Stimulated activated CD4-positive, alpha-beta T cell treated with anti-CD3 and anti-CD28 coated beads, Interleukin-2, amount 100 ng/mL, for 4 hours (primary cell): ENCODE data around the gene CACNA2D3.
"Not testable (repeated sequence)": the region's sequence is repeated elsewhere in the genome, so short reads cannot be mapped to it uniquely, and the experiment has no call there.

Source experiments
- DNase-seq: peaks from one replicate; pipeline ENCODE4 v3.0.0-alpha.2; 2020; ENCODE audit warnings: low read depth

Gene CACNA2D3

GRCh38 chr3:55089211-55089610 is 966.9 kb downstream of the CACNA2D3 start:
- DNase-seq = no peak

DNA sequence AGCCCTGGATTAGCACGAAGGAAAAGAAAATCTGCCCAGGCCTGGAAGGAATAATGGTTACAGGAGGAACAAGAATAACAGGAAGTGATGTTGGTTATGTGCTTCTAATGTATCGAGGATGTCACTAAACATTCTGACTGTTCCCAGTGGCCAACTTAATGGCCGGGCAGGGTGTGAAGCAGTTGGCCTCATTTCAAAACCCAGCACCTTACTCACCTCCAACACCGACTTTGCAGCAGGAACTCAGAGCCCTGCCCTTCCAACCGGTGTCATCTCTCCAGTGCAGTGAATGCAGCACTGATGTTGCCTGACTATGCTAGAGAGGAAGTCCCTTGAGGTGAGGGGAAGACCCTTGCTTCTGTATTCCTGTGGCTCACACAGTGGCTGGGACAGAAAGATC is 967.9 kb downstream of the CACNA2D3 start:
- no peak for DNase-seq

GRCh38 chr3:55090746-55091145 is 968.4 kb downstream of the CACNA2D3 start:
- no peak for DNase-seq

DNA sequence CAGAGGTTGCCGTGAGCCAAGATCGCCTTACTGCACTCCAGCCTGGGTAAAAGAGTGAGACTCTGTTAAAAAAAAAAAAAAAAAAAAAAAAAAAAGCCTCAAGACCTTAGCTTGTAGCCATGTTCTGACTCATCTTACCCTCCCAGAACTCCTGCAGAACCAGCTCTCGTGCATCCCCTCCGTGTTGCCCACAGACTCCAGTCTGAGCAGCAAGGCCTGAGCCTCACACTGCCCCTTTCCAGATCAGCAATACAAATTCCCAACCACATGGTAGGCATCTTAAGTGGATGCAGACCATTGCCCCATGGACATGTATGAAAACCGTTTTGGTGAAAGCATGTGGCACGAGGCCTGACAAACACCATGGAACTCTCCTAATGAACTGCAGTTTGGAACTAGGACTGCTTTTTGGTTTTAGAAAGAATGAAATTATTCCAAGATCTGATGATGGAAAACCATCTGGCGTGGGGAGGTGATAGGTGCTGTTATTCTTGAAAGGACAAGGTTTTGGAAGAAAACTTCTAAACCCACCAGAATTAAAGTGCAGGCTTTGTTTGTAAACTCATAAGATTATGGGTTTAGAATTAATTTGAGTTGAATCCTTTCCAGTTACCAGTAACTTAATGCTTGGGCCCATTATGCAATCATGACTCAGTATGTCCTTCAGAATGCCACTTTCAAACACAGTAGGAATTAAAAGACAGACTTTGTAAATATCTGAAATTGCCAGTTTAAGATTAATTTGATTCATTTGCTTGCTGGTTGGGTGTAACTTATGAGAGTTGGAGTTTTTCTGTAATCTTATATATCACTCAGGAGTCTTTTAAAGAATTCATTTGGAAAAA is 969.3 kb downstream of the CACNA2D3 start:
- DNase-seq = no peak

DNA sequence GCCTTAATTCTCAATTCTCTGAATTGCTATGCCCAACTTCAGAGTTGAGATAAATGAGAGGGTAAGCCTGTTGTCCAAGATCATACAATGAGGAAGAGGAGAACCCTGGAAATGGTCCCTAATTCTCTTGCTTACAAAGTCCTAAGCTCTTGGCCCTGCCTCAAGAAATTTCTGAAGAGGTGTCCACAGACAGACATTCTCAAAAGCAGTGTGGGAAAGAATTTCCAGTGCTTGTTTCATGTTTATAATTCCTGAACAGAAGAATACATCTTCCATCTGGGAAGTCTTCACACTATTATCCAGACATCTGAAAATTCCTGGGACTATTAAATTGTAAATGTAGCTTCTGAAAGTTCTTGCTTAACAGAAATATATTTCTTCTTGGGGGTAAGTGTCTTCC is 972.3 kb downstream of the CACNA2D3 start:
- DNase-seq = no peak

GRCh38 chr3:55097441-55097840 is 975.1 kb downstream of the CACNA2D3 start:
- no peak for DNase-seq

- no peak for DNase-seq
Observed at GRCh38 chr3:55105647-55106046, 983.3 kb downstream of the CACNA2D3 start.

DNA sequence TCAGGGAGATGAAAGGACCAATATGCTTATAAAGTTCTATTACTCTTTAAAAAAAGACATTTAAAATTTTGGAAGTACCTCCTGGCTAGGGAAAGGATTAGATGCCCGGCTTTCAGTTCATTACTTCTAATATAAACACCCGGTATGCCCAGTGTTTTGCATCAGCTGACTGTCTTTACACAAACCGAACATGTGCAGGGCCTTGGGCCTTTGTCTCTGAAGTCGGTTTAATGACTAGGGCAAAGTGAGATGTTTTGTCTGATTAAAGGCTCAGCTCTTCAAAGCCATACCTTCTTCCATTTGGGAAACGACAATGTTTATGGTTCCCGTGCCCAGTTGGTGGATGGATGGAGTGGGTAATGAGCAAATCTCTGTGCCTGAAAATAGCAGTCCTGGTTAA is 984.8 kb downstream of the CACNA2D3 start:
- DNase-seq = no peak

DNA sequence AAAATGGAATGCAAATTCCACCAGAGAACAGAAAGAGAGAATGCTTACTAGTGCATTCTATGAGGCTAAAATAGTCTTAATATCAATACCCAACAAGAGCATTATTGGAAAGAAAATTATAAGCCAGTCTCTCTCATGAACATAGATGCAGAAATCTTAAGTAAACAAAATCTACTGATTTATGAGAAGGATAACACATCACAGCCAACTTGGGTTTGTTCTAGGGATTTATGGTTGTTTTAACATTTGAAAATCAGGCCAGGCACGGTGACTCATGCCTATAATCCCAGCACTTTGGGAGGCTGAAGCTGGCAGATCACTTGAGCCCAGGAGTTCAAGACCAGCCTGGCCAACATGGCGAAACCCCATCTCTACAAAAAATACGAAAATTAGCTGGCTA is 989.6 kb downstream of the CACNA2D3 start:
- not testable (repeated sequence) for DNase-seq

- DNase-seq = no peak
Observed at GRCh38 chr3:55118451-55118850, 996.1 kb downstream of the CACNA2D3 start.

GRCh38 chr3:55119268-55119667 is 996.9 kb downstream of the CACNA2D3 start:
- no peak for DNase-seq

GRCh38 chr3:55122312-55122711 is 1000.0 kb downstream of the CACNA2D3 start:
- DNase-seq = no peak
